ENCODE results near the gene ACP6. TPM values are rescaled to one million over a fixed set of nuclear protein-coding genes. Genes with fewer than 3 reads are reported as not detected.

The ACP6 gene
- total RNA-seq, 1 donor = 6.0 TPM

DNA sequence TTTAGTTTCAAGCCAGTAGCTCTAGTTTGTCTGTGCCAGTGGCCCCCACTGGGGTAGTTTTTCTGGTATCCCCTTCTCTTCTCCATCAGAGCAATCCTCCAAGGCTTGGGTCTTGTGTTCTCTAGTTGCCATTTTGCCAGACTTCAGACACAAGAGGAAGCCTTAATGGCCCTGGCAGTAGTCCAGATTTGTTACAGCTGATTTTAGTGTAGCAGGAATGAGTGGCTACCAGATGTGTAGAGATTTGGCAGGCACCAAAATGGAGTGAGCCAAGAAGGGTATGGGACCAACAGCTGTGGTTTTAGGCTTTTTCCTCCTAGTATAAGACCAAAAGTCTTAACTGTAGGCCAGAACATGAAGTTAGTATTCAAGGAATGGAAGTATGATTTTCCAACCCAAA, 56.8 kb downstream of the ACP6 start:
- TF ChIP-seq, protein P1, sequence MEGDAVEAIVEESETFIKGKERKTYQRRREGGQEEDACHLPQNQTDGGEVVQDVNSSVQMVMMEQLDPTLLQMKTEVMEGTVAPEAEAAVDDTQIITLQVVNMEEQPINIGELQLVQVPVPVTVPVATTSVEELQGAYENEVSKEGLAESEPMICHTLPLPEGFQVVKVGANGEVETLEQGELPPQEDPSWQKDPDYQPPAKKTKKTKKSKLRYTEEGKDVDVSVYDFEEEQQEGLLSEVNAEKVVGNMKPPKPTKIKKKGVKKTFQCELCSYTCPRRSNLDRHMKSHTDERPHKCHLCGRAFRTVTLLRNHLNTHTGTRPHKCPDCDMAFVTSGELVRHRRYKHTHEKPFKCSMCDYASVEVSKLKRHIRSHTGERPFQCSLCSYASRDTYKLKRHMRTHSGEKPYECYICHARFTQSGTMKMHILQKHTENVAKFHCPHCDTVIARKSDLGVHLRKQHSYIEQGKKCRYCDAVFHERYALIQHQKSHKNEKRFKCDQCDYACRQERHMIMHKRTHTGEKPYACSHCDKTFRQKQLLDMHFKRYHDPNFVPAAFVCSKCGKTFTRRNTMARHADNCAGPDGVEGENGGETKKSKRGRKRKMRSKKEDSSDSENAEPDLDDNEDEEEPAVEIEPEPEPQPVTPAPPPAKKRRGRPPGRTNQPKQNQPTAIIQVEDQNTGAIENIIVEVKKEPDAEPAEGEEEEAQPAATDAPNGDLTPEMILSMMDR (IDR thresholded peaks at IDR 0.05; ENCODE audit: insufficient read depth, low read depth, low read length) = no peak
- H3K4me3 ChIP-seq (ENCODE audit: low read depth, low read length) = no peak overlapping the region
- peak; percentile 36 for DNase-seq (ENCODE audit: low read depth)

DNA sequence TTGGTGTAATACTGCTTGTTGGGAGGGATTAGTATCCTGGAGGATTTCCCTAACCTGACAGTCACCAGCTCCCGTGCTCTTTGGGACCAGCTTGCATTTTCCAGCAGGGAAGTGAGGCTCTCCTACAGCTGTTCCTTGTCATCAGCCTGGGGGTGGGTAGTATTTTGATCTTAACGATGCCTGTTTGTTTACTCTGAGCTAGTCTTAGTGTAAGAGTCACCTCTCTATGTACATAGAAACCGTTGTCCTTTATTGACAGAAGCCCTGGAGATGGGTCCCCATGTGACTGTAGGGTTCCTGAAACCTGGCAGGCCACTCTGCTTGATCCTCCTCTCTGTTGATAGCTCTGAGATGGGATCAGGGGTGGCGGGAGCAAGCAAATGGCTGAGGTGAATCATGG, 58.0 kb downstream of the ACP6 start:
- TF ChIP-seq, protein P1 (IDR thresholded peaks at IDR 0.05; ENCODE audit: insufficient read depth, low read depth, low read length) = no peak
- H3K4me3 ChIP-seq (ENCODE audit: low read depth, low read length) = no peak overlapping the region
- DNase-seq (ENCODE audit: low read depth) = peak; percentile 10

DNA sequence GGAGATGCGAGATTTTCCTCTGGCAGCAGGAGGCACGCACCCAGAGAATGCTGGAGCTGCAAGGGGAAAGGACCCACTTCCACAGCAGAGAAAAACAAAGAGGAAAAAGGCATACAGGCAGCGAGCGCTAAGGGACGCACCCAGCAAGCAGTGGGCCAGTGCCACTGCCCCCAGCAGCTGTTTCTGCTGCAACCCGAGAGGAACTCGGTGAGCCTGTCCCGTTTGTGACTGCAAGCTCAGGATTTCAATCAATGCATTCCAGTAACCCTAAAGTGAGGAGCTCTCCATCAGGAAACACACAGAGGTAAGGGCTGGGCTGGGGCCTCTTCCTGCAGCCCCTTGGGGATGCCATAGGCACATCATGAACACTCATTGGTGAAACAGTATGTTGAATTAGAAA, 58.7 kb downstream of the ACP6 start:
- no peak overlapping the region for H3K4me3 ChIP-seq (ENCODE audit: low read depth, low read length)
- no peak for DNase-seq (ENCODE audit: low read depth)

DNA sequence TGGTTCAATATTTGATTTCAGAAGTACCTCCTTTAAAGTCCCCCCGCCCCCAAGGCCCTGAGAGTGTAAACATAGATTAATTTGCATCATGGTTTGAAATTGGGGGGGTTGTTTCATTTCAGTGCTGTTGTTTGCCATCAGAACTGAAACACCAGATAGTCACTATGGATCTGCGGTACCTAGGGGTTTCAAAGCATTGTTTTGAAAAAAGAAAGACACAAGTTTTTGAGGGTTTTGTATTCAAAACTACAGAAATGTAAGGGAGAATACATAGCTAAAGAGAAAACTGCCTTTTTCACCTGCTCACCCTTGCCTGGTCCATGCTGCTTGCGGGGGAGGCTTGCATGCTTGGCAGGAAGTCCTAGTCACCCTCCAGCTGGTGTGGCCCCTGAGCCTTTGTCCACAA, 59.3 kb downstream of the ACP6 start:
- TF ChIP-seq, protein P1 (IDR thresholded peaks at IDR 0.05; ENCODE audit: insufficient read depth, low read depth, low read length) = no peak
- DNase-seq (ENCODE audit: low read depth) = no peak
- no peak overlapping the region for H3K4me3 ChIP-seq (ENCODE audit: low read depth, low read length)

More for the DNA sequence above, 58.7 kb downstream of the ACP6 start:
- TF ChIP-seq, protein P1 (IDR thresholded peaks at IDR 0.05; ENCODE audit: insufficient read depth, low read depth, low read length) = no peak

DNA sequence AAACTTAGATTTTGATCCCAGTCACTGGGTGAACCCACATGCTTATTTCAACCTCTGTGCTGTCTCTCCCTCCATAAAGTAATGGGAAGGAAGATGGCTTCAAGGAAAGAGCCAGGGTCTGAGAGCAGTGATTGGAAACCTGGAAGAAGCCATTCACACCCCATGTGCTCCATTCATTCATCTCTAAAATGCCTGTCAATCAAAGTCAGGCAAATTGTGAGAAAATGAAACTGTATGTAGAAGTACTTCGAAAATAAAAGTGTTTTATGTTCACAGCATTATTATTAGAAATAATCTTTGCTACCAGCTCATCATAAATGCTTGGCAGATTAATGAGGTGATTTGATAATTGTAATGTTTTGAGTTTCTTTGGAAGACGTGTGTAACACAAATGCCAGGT, 61.0 kb downstream of the ACP6 start:
- no peak for DNase-seq (ENCODE audit: low read depth)
- H3K4me3 ChIP-seq (ENCODE audit: low read depth, low read length) = no peak overlapping the region
- TF ChIP-seq, protein P1 (IDR thresholded peaks at IDR 0.05; ENCODE audit: insufficient read depth, low read depth, low read length) = no peak

DNA sequence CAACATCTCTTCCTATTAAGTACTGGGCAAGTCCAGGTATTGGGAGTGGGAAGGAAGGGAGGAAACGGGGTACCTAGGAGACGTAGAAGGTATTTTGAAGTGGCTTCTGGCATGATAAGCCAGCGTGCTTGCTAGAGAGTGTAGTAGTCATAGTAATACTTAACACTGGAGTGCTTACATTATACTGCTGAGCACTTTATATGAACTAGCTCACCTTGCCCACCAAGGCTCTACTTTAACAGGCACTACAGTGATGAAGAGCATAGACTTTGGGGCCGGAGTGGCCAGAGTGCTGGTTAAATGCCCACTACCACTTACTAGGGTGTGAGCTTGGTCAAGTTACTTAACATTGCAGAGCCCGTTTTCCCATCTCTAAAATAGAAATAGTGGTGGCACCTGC, 61.7 kb downstream of the ACP6 start:
- TF ChIP-seq, protein P1 (IDR thresholded peaks at IDR 0.05; ENCODE audit: insufficient read depth, low read depth, low read length) = no peak
- DNase-seq (ENCODE audit: low read depth) = no peak
- H3K4me3 ChIP-seq (ENCODE audit: low read depth, low read length) = no peak overlapping the region

DNA sequence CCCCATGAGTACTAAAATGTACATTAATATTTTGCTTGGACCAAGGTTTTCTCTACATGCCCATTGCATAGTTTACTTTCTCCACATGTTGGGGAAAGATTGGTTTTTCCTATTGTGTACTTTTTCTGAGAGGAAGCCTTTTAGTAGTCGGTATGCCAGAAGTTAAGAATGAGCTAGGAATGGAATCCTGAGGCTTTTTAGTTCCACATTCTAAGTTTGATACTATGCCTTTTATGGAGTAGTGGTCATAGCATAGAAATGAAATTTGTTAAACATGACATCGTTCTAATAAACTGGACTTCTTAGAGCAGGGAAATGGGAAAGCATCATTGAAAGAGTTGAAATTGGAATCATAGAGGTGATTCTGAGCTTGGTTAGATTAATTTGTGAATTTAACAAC, 64.7 kb downstream of the ACP6 start:
- DNase-seq (ENCODE audit: low read depth) = no peak
- TF ChIP-seq, protein P1 (IDR thresholded peaks at IDR 0.05; ENCODE audit: insufficient read depth, low read depth, low read length) = no peak
- H3K4me3 ChIP-seq (ENCODE audit: low read depth, low read length) = no peak overlapping the region

Measured in fibroblast of villous mesenchyme (primary cell).